Left ventricle myocardium superior (tissue), 1 donor: ENCODE measurements around the gene FGF1. TPM values are rescaled to one million over a fixed set of nuclear protein-coding genes. Genes with fewer than 3 reads are reported as not detected.

Experiments used
- ATAC-seq: fragments of 200-7000 bp; cut with Tn5 transposase; one replicate; pipeline ENCODE4 v1.9.1; 2020; ENCODE audit warnings: mild to moderate bottlenecking, moderate library complexity
- DNase-seq: peaks from one replicate; pipeline ENCODE4 v3.0.0-alpha.2; 2020
- intact Hi-C: fragments of 100-400 bp; cut with micrococcal nuclease; formaldehyde crosslinking; loops from one replicate; pipeline ENCODE4 v1.11.0; 2022
- total RNA-seq: library from RNA; stranded (reverse); fragmentation: NEBNext Ultra II Directional; extraction: Animal tissue kit (Norgen Biotek cat#: 25700); gene quantifications from one replicate; pipeline ENCODE4 v1.2.1, GENCODE V29; 2021
- donor health status: DM: no; HTN: yes; CAD: no; lungs with severe emphysema.

FGF1 gene
- total RNA-seq, 1 donor from 2014 or later: 43.6 TPM

DNA sequence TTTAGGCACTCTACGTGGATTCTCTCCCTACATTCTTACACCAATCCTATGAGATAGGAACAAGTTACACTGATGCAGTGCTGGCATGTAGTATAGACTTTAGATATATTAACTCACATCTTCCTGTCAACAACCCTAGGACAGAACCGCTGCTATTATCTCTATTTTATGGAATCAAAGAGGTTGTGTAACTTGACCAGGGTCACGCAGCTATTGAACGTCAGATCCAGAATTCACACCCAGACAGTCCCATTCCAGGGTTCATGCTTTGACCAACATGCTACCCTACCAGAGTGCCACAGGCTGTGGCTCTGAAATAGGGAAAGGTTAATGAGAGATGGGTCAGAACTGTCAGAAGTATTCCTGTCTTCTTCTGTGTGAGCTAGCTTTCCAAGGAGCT, 9.6 kb downstream of the FGF1 start:
- intact Hi-C loops: no loop called here
- no peak for ATAC-seq
- no peak for DNase-seq

DNA sequence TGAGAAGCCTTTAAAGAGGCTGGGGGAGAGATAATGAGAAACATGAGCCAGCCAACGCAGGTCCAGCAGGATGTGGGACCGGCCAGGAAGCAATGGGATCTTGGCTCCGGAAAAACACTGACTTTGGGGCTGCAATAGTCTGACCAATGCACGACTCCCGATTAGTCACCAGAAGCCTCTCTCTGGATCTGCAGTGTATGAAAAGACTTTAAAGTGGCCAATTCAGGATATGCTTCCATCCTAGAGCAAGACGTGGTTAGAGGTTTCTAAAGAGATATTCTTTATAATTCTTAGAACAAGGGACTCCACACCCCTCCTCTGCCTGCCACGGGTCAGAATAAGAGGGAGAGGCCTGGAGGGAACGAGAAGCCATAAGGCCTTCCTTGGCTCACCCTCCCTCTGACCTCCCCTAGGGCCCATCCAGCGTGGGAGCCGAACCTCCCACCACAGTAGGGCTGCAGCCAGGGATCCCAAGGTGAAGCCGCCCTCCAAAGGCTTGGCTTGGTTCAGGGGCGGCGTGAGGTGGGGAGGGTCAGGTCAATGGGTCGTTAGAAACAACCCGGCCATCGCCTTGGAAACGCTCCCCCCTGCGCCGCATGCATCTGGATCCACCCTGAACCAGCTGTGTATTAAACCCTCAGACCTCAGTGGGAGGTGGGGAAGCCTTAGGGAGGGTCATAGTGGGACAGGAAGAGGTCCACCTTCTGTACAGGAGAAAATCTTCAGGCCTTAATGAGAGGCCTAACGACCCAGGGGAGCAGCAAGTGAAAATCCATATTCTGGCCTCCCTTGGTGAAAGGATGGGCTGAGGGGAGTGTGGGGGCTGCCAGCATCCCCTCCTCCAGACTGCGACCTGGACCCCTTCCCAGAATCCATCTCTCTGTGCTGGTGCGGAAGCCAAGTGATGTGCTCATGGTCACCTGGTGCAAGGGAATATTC, 11.1 kb downstream of the FGF1 start:
- intact Hi-C loops: no loop called here
- ATAC-seq (peak; percentile 83), DNase-seq (no peak)

- intact Hi-C loops: no loop called here
- no peak for DNase-seq
- ATAC-seq: no peak
Observed at GRCh38 chr5:142671801-142672200, 14.1 kb downstream of the FGF1 start.

DNA sequence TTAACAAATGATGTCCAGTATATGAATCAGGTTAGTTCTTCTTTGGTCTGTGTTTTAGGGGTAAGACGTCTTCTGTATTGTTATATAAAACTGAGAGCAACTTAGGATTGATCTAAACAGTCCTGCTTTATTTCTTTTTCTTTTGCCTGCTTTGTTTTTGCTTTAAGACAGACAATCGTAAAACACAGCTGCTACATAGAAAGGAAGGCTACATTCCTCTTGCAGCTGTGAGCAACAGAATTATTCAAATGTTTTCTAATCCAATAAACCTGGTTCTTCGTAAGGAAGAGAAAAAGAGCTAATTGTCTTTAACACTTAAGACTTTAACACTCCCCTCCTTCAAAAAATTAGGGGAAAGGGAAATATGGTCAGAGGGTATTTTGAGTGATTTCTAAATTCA, 14.6 kb downstream of the FGF1 start:
- intact Hi-C loops: no loop called here
- DNase-seq: no peak
- ATAC-seq: no peak

DNA sequence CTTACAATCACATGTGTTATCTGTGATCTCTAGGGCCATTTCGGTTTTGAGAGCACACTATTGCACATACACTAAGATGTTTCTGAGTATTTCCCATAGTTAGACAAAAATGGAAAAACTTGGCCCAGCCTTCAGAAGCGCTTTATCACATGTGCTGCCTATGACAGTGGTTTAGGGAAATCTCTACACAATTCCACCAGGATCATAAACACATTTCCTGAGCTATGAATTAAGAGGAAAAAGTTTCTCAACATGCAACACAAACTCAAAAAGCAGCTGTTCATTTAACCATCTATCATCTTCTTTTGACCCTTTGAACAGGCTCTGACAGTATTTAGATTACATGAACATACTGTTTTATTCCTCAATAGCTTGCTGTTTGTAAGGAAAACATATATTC, 15.1 kb downstream of the FGF1 start:
- intact Hi-C loops: no loop called here
- ATAC-seq (no peak), DNase-seq (no peak)

DNA sequence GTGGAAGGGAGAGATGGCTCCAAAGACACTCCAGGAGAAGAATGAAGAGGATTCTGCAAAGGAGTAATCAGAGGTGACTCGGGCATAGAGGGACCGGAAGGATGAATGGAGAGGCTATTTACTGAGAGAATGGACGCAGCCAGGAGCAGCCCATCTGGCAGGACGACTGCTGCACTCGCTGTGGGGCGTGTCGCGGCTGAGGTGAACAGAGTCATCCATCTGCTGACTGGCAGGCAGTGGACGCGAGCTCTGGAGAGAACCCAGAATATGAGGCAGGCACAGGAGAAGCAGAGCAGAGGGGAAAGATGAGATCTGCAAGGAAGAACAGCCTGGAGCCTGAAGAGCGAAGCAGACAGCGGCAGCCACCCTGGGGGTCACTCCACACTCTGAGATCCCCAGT, 16.4 kb downstream of the FGF1 start:
- DNase-seq: peak; percentile 47

GRCh38 chr5:142668336-142668735, 17.6 kb downstream of the FGF1 start:
- DNase-seq (no peak), ATAC-seq (peak; percentile 16)
- intact Hi-C loops: no loop called here

More for the DNA sequence above, 16.4 kb downstream of the FGF1 start:
- ATAC-seq: peak; percentile 70
- intact Hi-C loops: no loop called here

- DNase-seq: no peak
- no peak for ATAC-seq
- intact Hi-C loops: no loop called here
Observed at GRCh38 chr5:142667831-142668230, 18.1 kb downstream of the FGF1 start.

DNA sequence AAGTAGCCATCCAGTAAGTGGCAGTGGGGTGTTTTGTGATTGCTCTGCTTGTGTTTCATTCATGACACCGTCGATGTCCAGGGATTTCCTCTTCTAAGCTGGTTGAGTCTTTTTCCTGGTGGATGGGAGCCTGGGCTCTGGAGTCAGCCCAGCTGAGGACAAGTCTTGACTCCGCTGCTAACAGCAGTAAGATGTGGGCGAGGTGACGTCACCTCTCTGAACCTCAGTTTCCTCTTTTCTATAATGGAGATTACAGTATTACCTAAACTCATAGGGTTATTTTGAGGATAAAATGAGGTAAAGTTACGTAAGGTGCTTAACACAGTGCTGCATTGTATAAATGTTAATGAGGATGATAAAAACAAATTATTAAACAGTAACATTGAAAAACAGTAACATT, 21.3 kb downstream of the FGF1 start:
- intact Hi-C loops: no loop called here
- DNase-seq (no peak), ATAC-seq (no peak)

GRCh38 chr5:142664067-142664466, 21.8 kb downstream of the FGF1 start:
- ATAC-seq (no peak), DNase-seq (no peak)
- intact Hi-C loops: no loop called here

DNA sequence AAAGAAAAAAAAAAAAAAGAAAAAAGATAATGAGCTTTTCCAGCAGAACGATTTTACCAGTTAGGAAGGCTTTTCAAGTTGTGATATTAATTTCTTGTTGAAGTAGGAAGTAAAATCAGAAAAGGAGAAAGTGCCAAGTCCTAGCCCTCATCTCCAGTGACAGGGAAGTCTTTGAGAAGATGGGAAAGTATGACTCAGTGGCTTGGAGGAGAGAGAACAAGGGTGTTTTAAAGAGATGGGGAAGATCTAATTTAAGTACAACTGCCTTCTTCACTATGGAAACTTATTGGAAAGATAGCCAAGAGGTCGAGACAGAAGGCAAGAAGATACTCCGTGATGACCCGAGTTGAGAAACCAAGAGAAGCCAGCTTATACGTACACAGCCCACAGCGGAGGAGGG, 22.6 kb downstream of the FGF1 start:
- intact Hi-C loops: no loop called here
- ATAC-seq (no peak), DNase-seq (no peak)

DNA sequence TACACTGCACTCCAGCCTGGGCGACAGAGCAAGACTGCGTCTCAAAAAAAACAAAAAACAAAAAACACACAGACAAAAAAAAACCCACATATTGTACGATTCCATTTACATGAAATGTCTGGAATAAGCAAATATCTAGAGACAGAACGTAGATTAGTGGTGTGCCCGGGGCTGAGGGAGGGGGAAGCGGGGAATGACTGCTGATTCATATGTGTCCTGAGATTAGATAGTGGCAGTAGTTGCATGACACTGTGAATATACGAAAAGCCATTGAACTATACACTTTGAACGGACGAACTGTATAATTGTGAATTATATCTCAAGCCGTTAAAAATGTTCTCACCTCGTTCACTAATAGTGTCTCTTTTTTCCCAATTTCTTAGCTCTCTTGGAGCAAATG, 23.9 kb downstream of the FGF1 start:
- intact Hi-C loops: no loop called here
- no peak for ATAC-seq
- DNase-seq: no peak

- no peak for ATAC-seq
- no peak for DNase-seq
- intact Hi-C loops: no loop called here
Observed at GRCh38 chr5:142661143-142661542, 24.7 kb downstream of the FGF1 start.

DNA sequence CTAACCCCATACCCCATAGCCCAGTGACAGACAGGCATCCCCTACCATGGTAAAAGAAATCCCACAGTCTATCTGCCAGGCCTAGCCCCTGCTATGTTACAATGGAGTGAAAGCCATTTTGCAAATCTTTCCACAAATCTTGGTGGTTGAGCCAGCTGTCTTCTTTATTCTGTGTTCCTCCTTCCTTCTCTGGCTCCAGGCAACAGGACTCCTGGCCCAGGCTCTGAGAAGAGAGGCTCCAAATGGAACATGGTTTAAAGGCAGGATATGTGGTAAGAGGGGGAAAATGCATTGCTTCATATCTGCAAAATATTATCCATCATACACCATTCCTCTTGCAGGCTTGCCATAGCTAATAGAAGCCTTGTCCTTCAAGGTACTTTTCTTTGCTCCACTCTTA, 25.2 kb downstream of the FGF1 start:
- DNase-seq (no peak), ATAC-seq (no peak)
- intact Hi-C loops: no loop called here

- intact Hi-C loops: no loop called here
- DNase-seq: no peak
- ATAC-seq: no peak
Observed at GRCh38 chr5:142660196-142660595, 25.7 kb downstream of the FGF1 start.

- no peak for DNase-seq
- peak; percentile 16 for ATAC-seq
- intact Hi-C loops: loop anchor here (5.0 kb wide), 1 partner anchor 38 kb away; no protein-coding TSS in a partner anchor
Observed at GRCh38 chr5:142659405-142659804, 26.5 kb downstream of the FGF1 start.

DNA sequence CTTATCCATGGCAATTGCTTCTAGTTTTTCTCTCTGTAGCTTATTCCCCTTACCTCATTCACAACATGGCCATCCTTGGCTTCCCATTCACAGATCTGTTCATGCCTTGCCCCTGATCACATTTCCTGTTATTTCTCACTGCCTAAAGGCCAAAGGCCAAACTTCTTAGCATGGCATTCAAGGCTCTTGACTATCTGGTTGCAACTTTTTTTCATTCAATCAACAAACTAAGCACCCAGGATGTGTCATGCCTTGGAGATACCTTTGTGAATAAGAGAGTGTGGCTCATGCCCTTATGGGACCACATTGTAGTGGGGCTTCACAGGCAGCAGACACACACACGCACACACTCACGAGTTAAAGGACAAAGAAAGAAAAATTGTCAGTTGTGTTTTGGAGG, 27.6 kb downstream of the FGF1 start:
- DNase-seq: no peak
- no peak for ATAC-seq
- intact Hi-C loops: loop anchor here (5.0 kb wide), 1 partner anchor 39 kb away; no protein-coding TSS in a partner anchor

DNA sequence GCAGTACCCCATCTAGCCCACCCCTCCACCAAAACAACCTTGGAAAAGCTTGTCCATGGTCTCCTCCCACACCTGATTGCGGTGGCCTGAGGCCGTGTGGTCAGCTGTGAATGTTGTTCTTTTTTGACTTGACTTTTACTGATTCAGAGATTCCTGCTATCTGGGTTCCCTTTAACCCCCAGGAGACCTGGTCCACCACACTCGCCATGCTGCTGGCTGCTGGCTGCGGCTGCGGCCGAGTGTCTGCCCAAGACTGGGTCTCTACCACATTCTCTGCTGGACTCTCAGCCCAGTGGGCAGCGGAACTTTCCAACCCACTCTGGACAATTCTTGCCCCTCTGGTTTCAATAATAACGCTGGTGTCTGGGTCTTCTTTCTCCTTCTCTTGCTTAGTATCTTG, 28.4 kb downstream of the FGF1 start:
- ATAC-seq: no peak
- intact Hi-C loops: loop anchor here (5.0 kb wide), 1 partner anchor 40 kb away; no protein-coding TSS in a partner anchor
- DNase-seq: no peak

DNA sequence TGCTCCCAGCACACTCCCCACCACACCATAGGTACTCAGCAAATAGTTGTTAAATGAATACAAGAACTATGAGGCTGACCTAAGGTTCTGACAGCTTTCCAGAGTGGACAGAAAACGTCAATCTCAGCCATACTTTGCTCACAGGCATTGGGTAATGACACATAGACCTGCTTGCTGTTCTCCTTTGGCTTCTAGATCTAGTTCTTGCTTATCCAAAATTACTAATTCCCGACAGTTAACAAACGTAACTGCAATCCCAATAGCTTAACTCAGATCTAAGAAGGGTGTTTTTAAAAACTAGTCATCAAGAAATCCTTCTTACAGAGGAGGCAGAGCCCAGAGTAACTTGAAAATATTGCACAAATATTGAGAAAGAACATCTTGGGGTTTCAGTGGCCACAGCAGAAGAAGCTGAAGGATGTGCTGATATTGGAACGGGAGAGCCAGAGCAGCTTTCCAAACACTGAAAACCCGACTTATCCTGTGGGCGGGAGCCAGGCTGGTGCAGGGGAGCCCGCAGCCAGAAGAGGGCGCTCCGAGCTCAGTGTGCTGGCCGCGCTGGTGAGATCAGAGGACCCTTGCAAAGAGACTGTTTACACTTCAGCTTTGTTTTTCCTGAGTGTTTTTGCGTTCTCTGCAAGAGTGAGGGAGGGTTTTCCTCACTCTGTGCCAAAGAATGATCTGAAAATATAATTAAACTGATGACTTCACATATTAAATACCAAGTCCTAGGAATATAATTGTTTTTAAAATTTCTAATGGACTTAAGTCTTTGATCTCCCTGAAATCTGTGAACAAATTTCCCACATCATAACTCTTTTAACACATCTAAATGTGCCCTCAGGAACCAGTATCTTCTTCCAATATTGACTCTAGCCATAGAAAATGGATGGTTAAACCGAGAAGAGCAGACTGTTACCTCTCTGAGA, 30.3 kb downstream of the FGF1 start:
- DNase-seq (peak; percentile 94), ATAC-seq (peak; percentile 93)
- intact Hi-C loops: loop anchor here (5.0 kb wide), 1 partner anchor 42 kb away; no protein-coding TSS in a partner anchor

GRCh38 chr5:142654578-142655058, 31.3 kb downstream of the FGF1 start:
- peak; percentile 42 for ATAC-seq
- intact Hi-C loops: loop anchor here (5.0 kb wide), 1 partner anchor 43 kb away; no protein-coding TSS in a partner anchor
- no peak for DNase-seq
